ENCODE results near the gene TWIST2.

TWIST2 gene

GRCh38 chr2:238847841-238848690, at the start of gene TWIST2:
TWIST2 (plus strand) TSS chr2:238848085; CDS start chr2:238848216, 131 bp downstream.
- DNase-seq = no peak

GRCh38 chr2:238801791-238802190, 46.1 kb upstream of the TWIST2 start:
- no peak for DNase-seq

GRCh38 chr2:238802957-238803356, 44.9 kb upstream of the TWIST2 start:
- DNase-seq = no peak

GRCh38 chr2:238803996-238804870, 43.7 kb upstream of the TWIST2 start:
- DNase-seq = no peak

DNA sequence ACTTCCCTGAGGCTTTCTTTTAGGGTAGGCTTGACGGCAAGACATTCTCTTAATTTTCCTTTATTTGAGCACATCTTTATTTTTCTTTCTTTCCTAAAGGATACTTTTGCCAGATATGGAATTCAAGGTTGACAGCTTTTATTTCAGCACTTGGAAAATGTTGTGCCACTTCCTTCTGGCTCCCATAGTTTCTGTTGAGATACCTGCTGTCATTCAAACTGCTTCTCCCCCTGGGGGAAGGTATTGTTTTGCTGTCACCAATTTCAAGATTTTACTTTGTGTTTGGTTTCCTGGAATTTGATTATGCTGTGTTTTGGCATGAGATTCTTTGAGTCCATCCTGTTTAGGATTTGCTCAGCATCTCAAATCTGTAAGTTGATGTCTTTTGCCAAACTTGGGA, 39.1 kb upstream of the TWIST2 start:
- DNase-seq = no peak

- no peak for DNase-seq
Measured at GRCh38 chr2:238810321-238810720, 37.6 kb upstream of the TWIST2 start.

- DNase-seq = no peak
Measured at GRCh38 chr2:238811293-238811692, 36.6 kb upstream of the TWIST2 start.

DNA sequence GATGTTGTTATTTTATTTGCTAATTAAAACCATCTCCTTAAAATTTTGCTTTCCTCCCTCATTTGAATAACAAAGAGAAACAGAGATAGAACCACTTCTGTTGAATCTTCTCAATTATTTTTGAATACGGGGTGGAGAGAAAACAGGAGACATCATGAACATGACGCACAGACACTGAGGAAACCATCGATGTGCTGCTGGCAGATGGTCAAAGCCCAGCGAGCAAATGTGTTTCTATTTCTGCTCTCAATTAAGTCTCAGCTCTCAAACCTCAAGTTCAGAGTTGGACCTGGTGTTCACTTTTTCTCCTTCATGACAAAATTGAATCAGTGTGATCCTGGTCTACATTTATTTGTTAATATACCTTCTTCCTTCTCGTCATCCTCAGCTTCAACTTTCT, 36.1 kb upstream of the TWIST2 start:
- DNase-seq = no peak

DNA sequence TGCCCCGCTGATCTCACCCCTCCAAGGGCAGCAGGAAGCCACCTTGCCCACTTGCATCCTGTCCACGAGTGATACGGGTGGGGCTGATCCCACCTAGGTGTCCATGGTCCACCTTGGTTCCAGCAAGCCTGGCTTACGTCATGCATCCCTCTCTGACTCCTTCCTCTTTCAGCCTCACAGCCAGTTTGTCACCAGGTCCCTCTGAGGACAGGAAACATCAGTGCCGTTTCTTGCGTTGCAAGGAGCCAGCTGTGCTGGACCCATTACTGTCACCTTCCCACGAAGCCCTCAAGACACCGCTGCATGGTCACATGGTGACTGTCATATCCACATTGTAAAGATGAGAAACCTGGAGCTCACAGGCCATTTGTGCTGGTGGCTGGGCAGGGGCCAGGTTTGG, 34.8 kb upstream of the TWIST2 start:
- no peak for DNase-seq

GRCh38 chr2:238814815-238815214, 33.1 kb upstream of the TWIST2 start:
- DNase-seq = no peak

DNA sequence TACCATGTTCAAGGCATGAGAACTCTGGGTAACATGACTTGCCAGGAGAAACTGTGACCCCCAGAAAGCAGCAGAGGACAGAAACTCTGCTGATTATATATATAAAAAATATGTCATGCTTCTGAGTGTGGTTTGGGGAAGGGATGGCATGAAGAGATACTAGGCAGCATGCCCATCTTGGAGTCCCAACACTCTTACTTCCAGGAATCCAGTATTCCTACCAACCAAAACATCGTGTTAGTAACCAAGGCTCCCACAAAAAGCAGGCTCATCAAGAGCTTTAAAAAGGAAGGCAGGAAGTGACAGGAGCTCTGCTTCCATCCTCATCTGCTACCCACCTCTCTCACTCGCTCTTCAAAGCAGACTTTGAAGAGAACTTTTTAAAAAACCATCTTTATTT, 31.6 kb upstream of the TWIST2 start:
- DNase-seq = no peak

DNA sequence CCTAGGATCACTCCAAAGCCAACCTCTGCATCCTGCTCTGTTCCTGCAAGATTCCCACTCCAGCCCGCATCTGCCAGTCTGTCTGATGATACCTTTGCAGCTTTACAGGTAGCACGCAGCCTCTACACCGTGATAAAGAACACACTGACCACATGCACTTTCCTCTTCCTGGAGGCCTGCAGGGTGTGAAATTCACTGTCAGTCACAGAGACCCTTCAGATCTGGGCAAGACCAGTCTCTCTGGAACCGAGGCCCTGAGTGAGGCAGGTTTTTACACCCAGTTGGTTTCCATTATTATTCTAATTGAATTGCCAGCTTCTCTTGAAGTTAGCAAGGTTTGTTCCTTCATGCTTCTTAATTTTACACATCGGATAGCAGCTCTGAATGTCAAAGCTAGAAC, 30.5 kb upstream of the TWIST2 start:
- DNase-seq = no peak

- no peak for DNase-seq
Measured at GRCh38 chr2:238817891-238818290, 30.0 kb upstream of the TWIST2 start.

DNA sequence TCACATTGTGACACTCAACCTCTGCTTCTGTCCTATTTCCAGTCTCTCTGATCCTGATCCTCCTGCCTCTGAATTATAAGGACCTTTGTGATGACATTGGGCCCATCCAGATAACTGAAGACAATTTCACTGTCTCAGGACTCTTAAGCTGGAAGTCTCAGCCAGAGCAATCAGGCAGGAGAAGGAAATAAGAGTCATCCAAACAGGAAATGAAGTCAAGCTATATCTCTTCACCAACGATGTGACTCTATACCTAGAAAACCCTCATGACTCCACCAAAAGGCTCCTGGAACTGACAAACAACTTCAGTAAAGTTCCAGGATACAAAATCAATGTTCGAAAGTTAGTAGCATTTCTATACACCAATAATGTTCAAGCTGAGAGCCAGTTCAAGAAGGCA, 29.3 kb upstream of the TWIST2 start:
- DNase-seq = no peak

DNA sequence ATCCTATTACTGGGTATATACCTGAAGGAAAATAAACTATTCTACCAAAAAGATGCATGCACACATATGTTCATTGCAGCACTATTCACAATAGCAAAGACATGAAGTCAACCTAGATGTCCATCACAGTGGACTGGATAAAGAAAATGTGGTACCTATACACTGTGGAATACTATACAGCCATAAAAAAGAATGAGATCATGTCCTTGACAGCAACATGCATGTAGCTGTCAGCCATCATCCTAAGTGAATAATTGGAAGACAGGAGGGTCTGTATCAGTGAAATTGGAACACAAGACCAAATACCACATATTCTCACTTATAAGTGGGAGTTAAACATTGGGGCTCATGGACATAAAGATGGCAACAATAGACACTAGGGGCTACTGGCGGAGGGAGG, 27.7 kb upstream of the TWIST2 start:
- no peak for DNase-seq

DNA sequence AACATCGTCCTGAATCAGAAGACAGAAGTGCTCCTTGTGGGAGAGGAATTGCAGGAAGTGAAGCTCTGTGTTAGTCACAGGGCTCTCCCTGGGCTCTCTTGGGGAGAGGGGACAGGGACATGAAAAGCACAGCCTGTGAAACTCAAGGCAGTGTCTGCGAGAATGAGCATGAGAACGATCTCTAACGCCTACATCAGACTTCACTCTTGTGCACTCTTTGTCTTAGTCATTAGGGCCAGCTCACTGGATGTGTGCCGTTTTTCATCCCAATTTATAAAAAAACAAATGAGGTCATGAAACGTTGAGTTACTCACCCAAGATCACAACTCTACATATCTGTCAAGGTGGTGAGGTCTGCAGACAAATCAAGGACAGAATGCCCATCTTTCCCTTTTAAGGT, 27.0 kb upstream of the TWIST2 start:
- DNase-seq = no peak

DNA sequence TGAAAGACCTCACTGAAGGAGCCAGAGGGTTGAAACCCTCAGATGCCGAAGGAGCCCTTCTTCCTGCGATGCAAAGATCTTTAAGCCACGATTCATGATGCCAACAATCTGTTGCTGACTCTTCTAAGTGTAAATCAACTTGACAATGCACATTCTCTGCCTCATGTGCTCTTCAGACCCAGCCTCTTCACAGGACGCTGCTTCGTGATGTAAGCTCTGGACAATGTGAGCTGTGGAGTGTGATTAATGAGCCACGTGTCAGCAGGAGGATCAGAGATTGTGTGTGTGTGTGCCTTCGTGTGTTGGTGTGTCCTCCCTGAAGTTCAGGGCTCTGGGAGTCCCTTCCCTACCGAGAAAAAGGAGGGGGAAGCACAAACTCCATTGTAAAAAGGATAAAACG, 26.5 kb upstream of the TWIST2 start:
- DNase-seq = no peak

DNA sequence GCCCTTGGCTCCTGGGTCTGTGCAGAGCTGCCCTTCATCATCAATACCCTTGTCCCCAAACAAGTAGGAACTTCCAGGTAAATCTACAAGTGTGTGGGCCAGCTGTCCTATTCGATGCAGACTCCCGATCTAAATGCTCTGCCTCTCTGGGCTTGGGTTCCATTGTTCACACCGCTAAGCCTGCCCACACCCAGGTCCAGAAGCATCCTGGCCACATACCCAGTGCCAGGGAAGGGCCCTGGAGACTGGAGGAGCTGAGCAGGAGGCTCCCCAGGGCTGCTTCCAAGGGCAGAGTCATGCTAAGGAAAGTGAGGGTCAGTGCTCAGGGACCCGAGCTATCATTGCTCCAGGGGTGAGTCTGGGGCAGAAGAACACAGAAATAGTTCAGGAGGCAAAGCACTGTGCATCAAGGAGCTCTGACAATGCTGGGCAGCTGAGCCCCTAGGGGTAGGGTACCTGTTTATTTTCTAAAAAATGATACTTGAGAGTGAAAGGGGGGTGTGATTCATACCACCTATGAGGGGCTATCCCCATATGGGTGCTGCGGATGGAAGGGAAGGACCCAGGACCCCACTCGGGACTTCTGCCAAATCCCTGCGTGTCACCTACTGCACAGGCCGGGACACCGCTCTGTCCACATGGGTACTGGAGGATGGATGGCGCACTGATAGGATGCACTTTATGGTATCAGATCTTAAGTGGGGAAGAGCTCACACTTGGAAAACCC, 25.8 kb upstream of the TWIST2 start:
- no peak for DNase-seq

- no peak for DNase-seq
Measured at GRCh38 chr2:238822955-238823354, 24.9 kb upstream of the TWIST2 start.

DNA sequence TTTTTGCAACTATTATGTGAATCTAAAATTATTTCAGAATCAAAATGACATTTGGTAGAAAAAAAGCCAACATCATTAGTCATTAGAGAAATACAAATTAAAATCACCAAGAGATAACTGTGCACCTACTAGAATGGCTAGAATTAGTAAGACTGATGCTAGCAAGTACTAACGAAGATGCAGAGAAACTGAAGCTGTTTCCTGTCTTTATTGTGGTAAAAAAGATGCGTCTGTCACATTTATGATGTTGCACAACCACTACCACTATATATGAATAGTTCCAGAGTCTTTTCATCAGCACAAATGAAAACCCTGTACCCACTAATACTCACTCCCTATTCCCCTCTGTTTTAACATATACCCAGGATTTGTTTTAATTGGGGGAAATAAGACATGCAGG, 16.7 kb upstream of the TWIST2 start:
- no peak for DNase-seq

- no peak for DNase-seq
Measured at GRCh38 chr2:238834982-238835381, 12.9 kb upstream of the TWIST2 start.

DNA sequence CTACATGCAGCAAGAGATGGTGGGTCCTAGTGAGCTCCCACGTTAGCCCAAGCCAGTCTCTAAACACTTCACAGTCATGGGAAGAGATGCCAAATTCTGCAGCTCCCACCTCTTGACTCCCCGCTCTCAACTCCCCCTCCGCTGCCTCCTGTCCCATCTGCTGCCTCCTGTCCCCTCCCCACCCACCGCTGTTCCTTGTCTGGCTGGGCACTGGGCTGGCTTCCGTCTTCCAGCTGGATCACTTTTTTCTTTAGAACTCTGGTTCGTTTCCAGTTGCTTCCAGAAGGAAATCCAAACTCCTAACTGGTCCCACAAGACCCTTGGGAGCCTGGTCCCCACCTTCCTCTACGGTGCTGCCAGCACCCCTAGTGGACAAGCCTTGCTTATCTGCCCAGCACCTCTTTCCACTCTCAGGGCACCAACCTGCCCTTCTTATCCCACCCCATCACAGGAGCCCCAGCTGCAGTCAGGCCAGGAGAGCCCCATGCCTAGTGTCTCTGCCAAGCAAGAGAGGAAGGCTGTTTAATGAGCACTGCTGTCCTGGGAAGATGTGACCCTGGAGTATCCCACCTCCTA, 12.1 kb upstream of the TWIST2 start:
- DNase-seq = no peak

GRCh38 chr2:238838786-238839327, 9.0 kb upstream of the TWIST2 start:
- no peak for DNase-seq
